AG09319 (cell line): ENCODE results near the gene ABCC10.
"Not testable (repeated sequence)": the region's sequence is repeated elsewhere in the genome, so short reads cannot be mapped to it uniquely, and the experiment has no call there.

Experiments
- DNase-seq: peaks from one replicate; pipeline ENCODE4 v3.0.0-alpha.2; 2010; ENCODE audit warnings: low read depth; ENCODE audit errors: extremely low read depth
- CTCF ChIP-seq: IDR thresholded peaks from 2 replicates; pipeline ENCODE4 v1.5.1; 2011; ENCODE audit warnings: low read depth, mild to moderate bottlenecking, inconsistent platforms, low read length, moderate library complexity

Gene ABCC10

GRCh38 chr6:43389730-43390295 is 37.5 kb upstream of the ABCC10 start:
- DNase-seq = no peak
- TF ChIP-seq CTCF = no peak

DNA sequence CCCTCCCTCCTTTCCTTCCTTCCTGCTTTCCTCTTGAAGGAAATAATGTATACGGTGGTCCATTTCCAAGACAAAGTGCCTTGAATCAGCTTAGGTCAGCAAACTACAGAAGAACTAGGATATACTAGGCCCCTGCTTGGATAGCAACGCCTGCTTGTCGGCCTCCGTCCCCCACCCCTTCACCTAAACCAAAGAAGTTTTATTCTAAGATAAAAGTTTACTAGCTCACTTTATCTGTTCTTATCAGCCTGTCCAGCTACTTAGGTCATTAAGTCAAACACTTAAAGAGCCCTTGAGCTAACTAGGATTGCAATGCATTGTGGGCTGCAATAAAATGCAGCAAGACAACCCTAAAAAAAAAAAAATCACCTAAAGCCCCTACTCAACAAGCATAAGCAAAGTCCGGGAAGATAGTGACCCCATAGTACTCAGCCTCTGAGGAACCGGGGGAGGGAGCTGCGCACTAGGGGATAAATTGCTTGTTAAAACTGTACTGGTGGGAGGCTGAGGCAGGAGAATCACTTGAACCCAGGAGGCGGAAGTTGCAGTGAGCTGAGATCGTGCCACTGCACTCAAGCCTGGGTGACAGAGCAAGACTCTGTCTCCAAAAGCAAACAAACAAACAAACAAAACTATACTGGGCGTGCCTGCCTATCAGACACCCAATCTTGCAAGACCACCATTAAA is 36.4 kb upstream of the ABCC10 start:
- DNase-seq = not testable (repeated sequence)

- TF ChIP-seq CTCF = no peak
- DNase-seq = no peak
Observed at GRCh38 chr6:43391440-43392031, 35.8 kb upstream of the ABCC10 start.

DNA sequence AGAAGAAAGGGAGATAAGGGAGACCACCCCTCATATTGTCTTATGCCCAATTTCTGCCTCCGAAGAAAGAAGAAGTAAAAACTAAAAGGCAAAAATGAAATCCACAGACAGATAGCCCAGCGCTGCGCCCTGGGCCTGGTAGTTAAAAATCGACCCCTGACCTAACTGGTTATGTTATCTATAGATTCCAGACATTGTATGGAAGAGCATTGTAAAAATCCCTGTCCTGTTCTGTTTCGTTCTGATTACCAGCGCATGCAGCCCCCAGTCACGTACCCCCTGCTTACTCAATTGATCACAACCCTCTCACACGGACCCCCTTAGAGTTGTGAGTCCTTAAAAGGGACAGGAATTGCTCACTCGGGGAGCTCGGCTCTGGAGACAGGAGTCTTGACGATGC is 34.2 kb upstream of the ABCC10 start:
- DNase-seq = not testable (repeated sequence)

- no peak for DNase-seq
- no peak for TF ChIP-seq CTCF
Observed at GRCh38 chr6:43393602-43394001, 33.7 kb upstream of the ABCC10 start.

DNA sequence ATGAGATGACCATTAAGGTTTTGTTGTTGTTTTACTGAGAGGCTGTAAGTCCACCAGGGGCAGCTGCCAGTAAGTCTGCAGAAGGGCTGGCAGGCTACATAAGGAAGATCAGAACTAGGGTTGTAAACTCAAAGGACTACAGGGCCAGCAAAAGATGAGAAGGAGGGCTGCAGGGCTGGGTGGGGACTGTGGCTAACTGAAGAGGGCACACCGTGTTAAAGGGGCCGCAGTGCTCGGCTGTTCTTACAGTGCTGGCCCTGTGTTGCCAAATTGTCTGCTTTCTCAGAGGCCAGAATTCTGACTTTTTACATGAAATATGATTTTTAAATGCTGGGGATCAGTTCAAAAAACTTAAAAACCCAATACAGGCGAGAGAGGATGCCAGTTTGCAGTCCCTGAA is 32.4 kb upstream of the ABCC10 start:
- TF ChIP-seq CTCF = no peak

GRCh38 chr6:43395776-43396175 is 31.6 kb upstream of the ABCC10 start:
- no peak for DNase-seq
- no peak for TF ChIP-seq CTCF

More for the DNA sequence above, 32.4 kb upstream of the ABCC10 start:
- no peak for DNase-seq

GRCh38 chr6:43396408-43397149 is 30.8 kb upstream of the ABCC10 start:
- no peak for DNase-seq
- TF ChIP-seq CTCF = no peak
